Activated CD4-positive, alpha-beta T cell treated with anti-CD3 and anti-CD28 coated beads, Interleukin-2, amount 50 U/mL, for 16 hours (primary cell): ENCODE data around the gene RAD51AP1.

Experiments used
- DNase-seq: peaks from one replicate; pipeline ENCODE4 v3.0.0-alpha.2; 2020

The RAD51AP1 gene

DNA sequence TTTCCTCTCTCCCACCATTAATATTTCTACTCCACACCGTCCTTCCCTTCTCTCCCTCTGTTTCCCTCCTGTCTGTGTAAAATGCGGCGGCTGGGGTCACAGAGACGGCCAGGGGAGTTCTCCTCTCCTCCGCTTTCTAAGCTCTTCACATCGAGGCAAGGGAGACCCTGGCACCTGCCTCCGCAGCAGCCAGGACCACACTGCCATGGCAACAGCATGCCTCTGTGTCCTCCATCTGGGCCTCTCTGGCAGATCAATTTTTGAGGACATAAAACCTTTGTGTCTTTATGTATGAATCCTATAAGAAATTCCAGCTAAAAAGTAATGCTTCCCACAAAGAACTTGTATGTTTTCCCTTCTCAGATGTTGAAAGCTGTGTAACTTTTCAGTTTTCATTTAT is 64.7 kb downstream of the RAD51AP1 start:
- no peak for DNase-seq

DNA sequence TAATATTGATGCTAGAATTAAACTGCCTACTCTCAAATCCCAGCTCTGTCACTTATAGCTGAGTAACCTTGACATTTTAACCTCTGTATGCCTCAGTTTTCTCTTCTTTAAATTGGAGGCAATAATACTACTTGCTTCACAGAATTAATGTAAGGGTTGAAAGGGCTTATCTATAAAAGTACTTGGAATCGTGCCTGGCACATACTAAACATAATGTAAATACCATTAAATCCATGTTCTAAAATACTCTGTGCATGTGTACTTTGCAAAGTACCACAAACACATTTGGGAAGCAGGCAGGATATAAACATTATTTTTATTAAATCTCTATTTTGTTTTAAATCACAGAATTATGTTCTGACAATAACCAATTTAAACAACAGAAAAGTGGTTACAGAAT is 65.3 kb downstream of the RAD51AP1 start:
- DNase-seq: no peak

DNA sequence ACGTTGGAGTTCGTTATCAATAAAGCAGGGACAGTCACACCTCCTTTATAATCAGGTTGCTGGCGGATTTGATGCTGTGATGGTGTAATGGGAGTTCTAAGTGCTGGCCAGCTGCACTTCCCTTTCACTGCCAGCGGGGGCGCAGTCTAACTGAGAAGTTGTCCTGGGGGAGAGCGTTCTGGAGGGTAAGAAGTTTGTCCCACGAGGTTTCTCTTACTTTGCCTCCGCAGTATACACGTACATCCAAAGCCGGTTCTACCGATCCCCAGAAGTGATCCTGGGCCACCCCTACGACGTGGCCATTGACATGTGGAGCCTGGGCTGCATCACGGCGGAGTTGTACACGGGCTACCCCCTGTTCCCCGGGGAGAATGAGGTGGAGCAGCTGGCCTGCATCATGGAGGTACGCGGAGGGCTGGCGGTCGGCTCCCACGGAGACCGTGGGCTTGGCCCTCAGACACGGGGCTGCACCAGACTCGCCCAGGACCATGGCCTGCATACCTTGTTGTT is 66.0 kb downstream of the RAD51AP1 start:
- peak; percentile 92 for DNase-seq

DNA sequence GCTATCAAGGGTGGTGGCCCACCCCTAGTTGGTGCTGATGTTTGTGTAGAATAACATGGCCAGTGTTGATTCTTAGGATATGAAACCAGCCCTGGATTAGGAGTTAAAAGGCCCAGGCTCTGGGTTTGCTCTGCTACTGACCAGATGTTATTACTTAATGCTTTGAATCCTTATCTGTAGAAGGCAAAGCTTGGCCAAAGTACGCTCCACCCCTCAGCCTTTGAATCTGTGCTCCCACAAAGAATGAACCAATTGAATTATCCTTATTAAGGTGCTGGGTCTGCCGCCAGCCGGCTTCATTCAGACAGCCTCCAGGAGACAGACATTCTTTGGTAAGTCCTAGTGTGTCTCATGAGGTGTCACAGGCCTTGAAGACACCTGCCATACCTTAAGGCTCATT is 68.4 kb downstream of the RAD51AP1 start:
- DNase-seq: no peak

GRCh38 chr12:4609071-4609470 is 70.4 kb downstream of the RAD51AP1 start:
- DNase-seq: no peak
